K562 (cell line): ENCODE results near the gene TBP. TPM values are rescaled to one million over a fixed set of nuclear protein-coding genes. Genes with fewer than 3 reads are reported as not detected.

Source experiments
- ATAC-seq: fragments of 200-7000 bp; cut with Tn5 transposase; 3 replicates; pipeline ENCODE4 v1.9.1; 2020; ENCODE audit warnings: moderate library complexity
- BruUV-seq: library from RNA; stranded (reverse); fragments of 400-500 nt; replicated peaks from 2 replicates; lab custom pipeline; 2021; lab: Mats Ljungman, UMichigan
- CTCF ChIA-PET: fragments of 300-600 bp; formaldehyde crosslinking; extraction: SDS; loops from one replicate; lab custom pipeline; 2021; ENCODE audit warnings: low intra/inter-chr PET ratio; lab: Yijun Ruan, JAX
- POLR2A ChIA-PET: fragments of 300-600, 350-650 bp; sonication (Branson Sonifier 250); formaldehyde crosslinking; extraction: SDS; loops from one replicate; lab custom pipeline; 2021; ENCODE audit warnings: antibody characterized with exemption, inconsistent platforms; lab: Yijun Ruan, JAX
- DNase-seq, 4 experiments: peaks; one replicate each; pipeline versions ENCODE4 v3.0.0 to v3.0.0-alpha.2; 2011 to 2018; ENCODE audit warnings: low spot score in 3 of 4, mixed read lengths in 3 of 4; ENCODE audit errors: extremely low read depth in 1 of 4
- FAIRE-seq: peaks from 2 replicates; lab custom pipeline; 2011; peaks lifted over from hg19 to GRCh38; lab: Jason Lieb, UNC
- H2AFZ ChIP-seq: 2 replicates; pipeline ENCODE4 v1.6.0; 2011; ENCODE audit warnings: low read depth, low read length, control low read depth, inconsistent platforms
- H3K27ac ChIP-seq: fragments of 200-600 bp; 3 replicates; pipeline ENCODE4 v1.8.0; 2011; ENCODE audit warnings: low read depth, mild to moderate bottlenecking, control low read depth, inconsistent platforms, low read length, moderate library complexity, mixed read lengths; ENCODE audit errors: extremely low read depth
- H3K27me3 ChIP-seq, 2 experiments: fragments of 300-600 bp in 1 of 2; 2 replicates in 1 of 2; 3 replicates in 1 of 2; pipeline versions ENCODE4 v1.6.0 to v1.8.0; 2011; ENCODE audit warnings: inconsistent platforms in 2 of 2, low read length in 2 of 2, mild to moderate bottlenecking in 1 of 2, mixed read lengths in 1 of 2, moderate library complexity in 1 of 2; ENCODE audit not compliant: control insufficient read depth in 2 of 2, insufficient read depth in 2 of 2
- H3K36me3 ChIP-seq: fragments of 300-600 bp; 3 replicates; pipeline ENCODE4 v1.8.0; 2011; ENCODE audit warnings: mild to moderate bottlenecking, low read length, inconsistent platforms; ENCODE audit not compliant: control insufficient read depth, insufficient read depth
- H3K4me1 ChIP-seq, 2 experiments: fragments of 200-600 bp in 1 of 2; replicated peaks in 1 of 2; 2 replicates in 1 of 2; 3 replicates in 1 of 2; pipeline versions ENCODE4 v1.5.1 to v1.8.0; 2011; ENCODE audit warnings: inconsistent platforms in 2 of 2, low read length in 2 of 2, mild to moderate bottlenecking in 1 of 2, mixed read lengths in 1 of 2, moderate library complexity in 1 of 2; ENCODE audit not compliant: control insufficient read depth in 2 of 2, insufficient read depth in 2 of 2
- H3K4me2 ChIP-seq: 2 replicates; pipeline ENCODE4 v1.6.1; 2011; ENCODE audit warnings: low read length, control low read depth, inconsistent platforms, mixed read lengths; ENCODE audit not compliant: insufficient read depth
- H3K4me3 ChIP-seq: fragments of 200-600 bp; sonication (generic), shearing (Covaris generic); 2 replicates; pipeline ENCODE4 v1.5.1; 2016; ENCODE audit warnings: control low read depth, inconsistent platforms
- H3K79me2 ChIP-seq: fragments of 200-600 bp; 3 replicates; pipeline ENCODE4 v1.8.0; 2011; ENCODE audit warnings: low read length, inconsistent platforms; ENCODE audit not compliant: control insufficient read depth, insufficient read depth
- H3K9ac ChIP-seq, 2 experiments: 2 replicates each; pipeline versions ENCODE4 v1.6.0 to v1.6.1; 2011; ENCODE audit warnings: low read depth in 2 of 2, low read length in 2 of 2, control low read depth in 1 of 2, inconsistent platforms in 1 of 2, mild to moderate bottlenecking in 1 of 2, mixed read lengths in 1 of 2; ENCODE audit not compliant: insufficient read depth in 1 of 2
- H3K9me1 ChIP-seq: one replicate; pipeline ENCODE4 v1.6.0; 2011; ENCODE audit warnings: inconsistent platforms, mild to moderate bottlenecking, low read length, moderate library complexity; ENCODE audit not compliant: control insufficient read depth, insufficient read depth
- H3K9me3 ChIP-seq: replicated peaks from 2 replicates; pipeline ENCODE4 v1.5.1; 2011; ENCODE audit warnings: low read depth, low read length, inconsistent platforms; ENCODE audit not compliant: control insufficient read depth, insufficient read depth
- H4K20me1 ChIP-seq: replicated peaks from 2 replicates; pipeline ENCODE4 v1.6.1; 2011; ENCODE audit warnings: low read length, inconsistent platforms, mixed read lengths; ENCODE audit not compliant: control insufficient read depth, insufficient read depth
- ATF2 ChIP-seq: sonication (generic); formaldehyde crosslinking; IDR thresholded peaks from 2 replicates; pipeline ENCODE4 v1.8.1; 2022; ENCODE audit warnings: missing genetic modification reagents
- CBX1 ChIP-seq: sonication (generic); IDR thresholded peaks from 2 replicates; pipeline ENCODE4 v1.6.1; 2016; ENCODE audit warnings: antibody characterized with exemption, low read depth, mild to moderate bottlenecking
- ELF1 ChIP-seq: fragments of 200-800 bp; sonication (Bioruptor generic); IDR thresholded peaks from 2 replicates; pipeline ENCODE4 v1.6.1; 2016; ENCODE audit warnings: missing genetic modification characterization, missing compliant biosample characterization
- ETV6 ChIP-seq, 3 experiments: fragments of 150-350 bp in 1 of 3; sonication (generic) in 1 of 3; formaldehyde crosslinking in 1 of 3; IDR thresholded peaks; 2 replicates each; pipeline versions ENCODE4 v1.6.1 to v1.8.0; 2014 to 2022; ENCODE audit warnings: borderline replicate concordance in 2 of 3, low read depth in 2 of 3, antibody characterized with exemption in 1 of 3, low read length in 1 of 3, mild to moderate bottlenecking in 1 of 3, missing genetic modification reagents in 1 of 3
- EZH2 ChIP-seq: IDR thresholded peaks from 2 replicates; pipeline ENCODE4 v1.6.1; 2012; ENCODE audit warnings: low read depth, mild to moderate bottlenecking, inconsistent platforms, low read length, borderline replicate concordance
- HDAC8 ChIP-seq: fragments of 450-650 bp; IDR thresholded peaks from 2 replicates; pipeline ENCODE4 v1.6.1; 2016; ENCODE audit warnings: mild to moderate bottlenecking, missing genetic modification characterization, moderate library complexity, missing compliant biosample characterization
- MCM7 ChIP-seq, 2 experiments: fragments of 450-650 bp; IDR thresholded peaks; 2 replicates each; pipeline ENCODE4 v1.6.1; 2016 to 2018
- RBM14 ChIP-seq: fragments of 200-400 bp; formaldehyde crosslinking; IDR thresholded peaks from 2 replicates; pipeline ENCODE4 v1.6.1; 2018; ENCODE audit warnings: low read depth, mild to moderate bottlenecking, low read length, moderate library complexity, borderline replicate concordance; ENCODE audit not compliant: insufficient read depth
- ZKSCAN3 ChIP-seq: fragments of 250-450 bp; sonication (Bioruptor Pico); IDR thresholded peaks from 2 replicates; pipeline ENCODE4 v1.4.0; 2020
- ZNF232 ChIP-seq: sonication (generic); formaldehyde crosslinking; IDR thresholded peaks from 2 replicates; pipeline ENCODE4 v1.8.0; 2022; ENCODE audit warnings: mild to moderate bottlenecking, missing genetic modification reagents
- ZNF583 ChIP-seq: fragments of 250-450 bp; sonication (Bioruptor Pico); IDR thresholded peaks from 2 replicates; pipeline ENCODE4 v1.4.0; 2020
- ZNF785 ChIP-seq: fragments of 250-450 bp; sonication (Bioruptor Pico); IDR thresholded peaks from 2 replicates; pipeline ENCODE4 v1.4.0; 2020; ENCODE audit warnings: mild to moderate bottlenecking
- WGBS: fragments of 100-300 bp; shearing (Covaris generic); methylation state at CpG from one replicate; pipeline ENCODE4 v1.1.6; 2016; ENCODE audit warnings: low coverage, mixed read lengths; ENCODE audit not compliant: insufficient coverage; ENCODE audit errors: missing lambda C conversion rate; 5-methylcytosine and 5-hydroxymethylcytosine counted together
- in situ Hi-C: fragments of 300-500 bp; cut with MboI; formaldehyde crosslinking; loops from 4 replicates; pipeline ENCODE4 v1.15.0; 2018; ENCODE audit warnings: inconsistent platforms, mixed read lengths
- intact Hi-C: fragments of 100-400 bp; cut with micrococcal nuclease; formaldehyde crosslinking; loops from 2 replicates; pipeline ENCODE4 v1.14.2; 2022
- polyA plus RNA-seq, 8 experiments: library from polyadenylated mRNA; depleted of rRNA in 4 of 8; stranded (reverse) in 5 of 8; unstranded in 3 of 8; fragments of >200 nt; fragmentation: Nextera tagmentation in 2 of 8; fragmentation: Illumina TruSeq in 1 of 8; extraction: Ambion mirVana in 2 of 8; extraction: Trizol in 1 of 8; gene quantifications; 2 replicates each; pipeline versions ENCODE4 v1.2.1 to v1.2.3, GENCODE V29; 2011 to 2014; ENCODE audit warnings: inconsistent platforms in 1 of 8, missing spikeins in 1 of 8
- total RNA-seq, 7 experiments: library from RNA; depleted of rRNA in 6 of 7; stranded (reverse); fragments of >200 nt in 6 of 7; fragmentation: Illumina TruSeq in 2 of 7; extraction: Trizol in 2 of 7; gene quantifications; 2 replicates each; pipeline versions ENCODE4 v1.2.1 to v1.2.3, GENCODE V29; 2011 to 2021; ENCODE audit warnings: low replicate concordance in 1 of 7
- TF ChIP-seq, protein P1 (sequence below): fragments of 450-650 bp; formaldehyde crosslinking; IDR thresholded peaks from 2 replicates; pipeline ENCODE4 v1.4.0; 2020; ENCODE audit warnings: mild to moderate bottlenecking, moderate library complexity

TBP gene
- total and polyA plus RNA-seq, 9 of the 15 experiments (the other 6 are each of a cell fraction or from before 2014, with no cell fraction given) = 28.5 to 86.1 (median 39.5) TPM

GRCh38 chr6:170536671-170537070 lies 17.5 kb upstream of the TBP start:
- no peak overlapping the region for H3K4me3 ChIP-seq
- in situ Hi-C loops (no loop called here), intact Hi-C loops (no loop called here)
- no peak overlapping the region for H3K9ac ChIP-seq
- no peak overlapping the region for H3K27ac ChIP-seq
- ChIA-PET CTCF (no interaction called here), POLR2A (no interaction called here)
- DNase-seq = peak in 1 of 4 experiments; percentile 12
- WGBS = 96% methylated on average over 5 of the region's 5 CpGs
- peaks cover 16% of the 10 kb centered on the region; the same call in 1 of the 2 replicates for H4K20me1 ChIP-seq
- no peak for ATAC-seq
- no peak overlapping the region for H2AFZ ChIP-seq
- H3K9me3 ChIP-seq = no peaks in the 10 kb centered on the region
- peaks cover 90% of the 10 kb centered on the region for H3K36me3 ChIP-seq
- no peak for TF ChIP-seq ZKSCAN3 (CRISPR knock-in tag)
- TF ChIP-seq, protein P1, sequence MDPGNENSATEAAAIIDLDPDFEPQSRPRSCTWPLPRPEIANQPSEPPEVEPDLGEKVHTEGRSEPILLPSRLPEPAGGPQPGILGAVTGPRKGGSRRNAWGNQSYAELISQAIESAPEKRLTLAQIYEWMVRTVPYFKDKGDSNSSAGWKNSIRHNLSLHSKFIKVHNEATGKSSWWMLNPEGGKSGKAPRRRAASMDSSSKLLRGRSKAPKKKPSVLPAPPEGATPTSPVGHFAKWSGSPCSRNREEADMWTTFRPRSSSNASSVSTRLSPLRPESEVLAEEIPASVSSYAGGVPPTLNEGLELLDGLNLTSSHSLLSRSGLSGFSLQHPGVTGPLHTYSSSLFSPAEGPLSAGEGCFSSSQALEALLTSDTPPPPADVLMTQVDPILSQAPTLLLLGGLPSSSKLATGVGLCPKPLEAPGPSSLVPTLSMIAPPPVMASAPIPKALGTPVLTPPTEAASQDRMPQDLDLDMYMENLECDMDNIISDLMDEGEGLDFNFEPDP (CRISPR knock-in tag) = no peak
- TF ChIP-seq ELF1 (tag) = no peak
- no peak for TF ChIP-seq ZNF785 (CRISPR knock-in tag)
- TF ChIP-seq RBM14 = no peak
- TF ChIP-seq ZNF232 (CRISPR knock-in tag) = no peak
- TF ChIP-seq ATF2 = no peak
- no peak for TF ChIP-seq ETV6 (IDR thresholded peaks at IDR 0.05; ENCODE audit: borderline replicate concordance in 1 of 2, low read depth in 2 of 2, low read length in 1 of 2)
- no peak for TF ChIP-seq ETV6 (CRISPR knock-in tag; IDR thresholded peaks at IDR 0.05; ENCODE audit: borderline replicate concordance)
- TF ChIP-seq HDAC8 (tag) = no peak
- no peak for TF ChIP-seq MCM7 (IDR thresholded peaks at IDR 0.05)
- TF ChIP-seq CBX1 = no peak
- no peak for TF ChIP-seq EZH2
- TF ChIP-seq ZNF583 (CRISPR knock-in tag) = no peak
- no peak for FAIRE-seq
- H3K9me1 ChIP-seq = no peaks in the 10 kb centered on the region
- H3K4me2 ChIP-seq = no peak overlapping the region
- H3K79me2 ChIP-seq = peaks cover 27% of the 10 kb centered on the region; the same call in 2 of the 3 replicates
- no TSS peak for BruUV-seq
- H3K4me1 ChIP-seq = no peaks in the 10 kb centered on the region
- H3K27me3 ChIP-seq = no peaks in the 10 kb centered on the region
